Type B pancreatic cell (in vitro differentiated cells): ENCODE data around the gene GPBP1. TPM values are rescaled to one million over a fixed set of nuclear protein-coding genes. Genes with fewer than 3 reads are reported as not detected.
"Not testable (repeated sequence)": the region's sequence is repeated elsewhere in the genome, so short reads cannot be mapped to it uniquely, and the experiment has no call there.

Experiments used
- DNase-seq: peaks from one replicate; pipeline ENCODE4 v3.0.0; 2021; ENCODE audit warnings: mixed read lengths; ENCODE audit not compliant: unreplicated experiment; ENCODE audit errors: extremely low spot score
- H3K27ac Mint-ChIP-seq: 2 replicates; pipeline ENCODE4 v1.8.0; 2021; ENCODE audit warnings: mild to moderate bottlenecking, mixed read lengths
- H3K27me3 Mint-ChIP-seq: 2 replicates; pipeline ENCODE4 v1.8.0; 2021; ENCODE audit warnings: mixed read lengths
- H3K36me3 Mint-ChIP-seq: 2 replicates; pipeline ENCODE4 v1.8.0; 2021; ENCODE audit warnings: mixed read lengths
- H3K4me1 Mint-ChIP-seq: one replicate; pipeline ENCODE4 v1.8.0; 2021; ENCODE audit warnings: mixed read lengths; ENCODE audit not compliant: unreplicated experiment
- H3K4me3 Mint-ChIP-seq: 2 replicates; pipeline ENCODE4 v1.8.0; 2021; ENCODE audit warnings: mild to moderate bottlenecking, mixed read lengths
- H3K9me3 Mint-ChIP-seq: 2 replicates; pipeline ENCODE4 v1.8.0; 2021; ENCODE audit warnings: mixed read lengths
- total RNA-seq: library from RNA; stranded (reverse); gene quantifications from 2 replicates; pipeline ENCODE4 v1.2.1, GENCODE V29; 2021; ENCODE audit warnings: low replicate concordance
- TF ChIP-seq, protein P1 (sequence below): fragments of 200-600 bp; sonication (generic); conservative IDR thresholded peaks from 2 replicates; pipeline ENCODE4 v1.5.0; 2021; ENCODE audit warnings: antibody characterized with exemption, mild to moderate bottlenecking

Gene GPBP1
- total RNA-seq, 1 donor from 2014 or later, result 102 TPM

DNA sequence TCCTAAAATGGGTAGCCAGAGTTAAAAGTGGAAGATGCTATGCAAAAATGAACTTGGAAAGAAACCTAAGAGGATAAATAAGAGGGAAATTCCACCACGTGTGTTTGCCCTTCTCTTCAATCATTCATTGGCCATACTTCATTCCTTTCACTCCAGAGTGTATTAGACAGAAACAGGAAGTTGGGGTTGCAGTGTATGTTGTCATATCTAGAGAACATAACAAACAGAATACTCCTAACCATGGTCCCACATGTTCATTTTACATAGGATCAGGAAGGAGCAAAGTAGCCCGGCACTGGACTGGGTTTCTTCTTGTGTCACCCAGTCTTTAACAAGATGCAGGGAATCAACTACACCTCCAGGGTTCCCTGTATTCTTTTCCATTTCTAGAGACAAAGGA lies 7.6 kb upstream of the GPBP1 start:
- TF ChIP-seq, protein P1, sequence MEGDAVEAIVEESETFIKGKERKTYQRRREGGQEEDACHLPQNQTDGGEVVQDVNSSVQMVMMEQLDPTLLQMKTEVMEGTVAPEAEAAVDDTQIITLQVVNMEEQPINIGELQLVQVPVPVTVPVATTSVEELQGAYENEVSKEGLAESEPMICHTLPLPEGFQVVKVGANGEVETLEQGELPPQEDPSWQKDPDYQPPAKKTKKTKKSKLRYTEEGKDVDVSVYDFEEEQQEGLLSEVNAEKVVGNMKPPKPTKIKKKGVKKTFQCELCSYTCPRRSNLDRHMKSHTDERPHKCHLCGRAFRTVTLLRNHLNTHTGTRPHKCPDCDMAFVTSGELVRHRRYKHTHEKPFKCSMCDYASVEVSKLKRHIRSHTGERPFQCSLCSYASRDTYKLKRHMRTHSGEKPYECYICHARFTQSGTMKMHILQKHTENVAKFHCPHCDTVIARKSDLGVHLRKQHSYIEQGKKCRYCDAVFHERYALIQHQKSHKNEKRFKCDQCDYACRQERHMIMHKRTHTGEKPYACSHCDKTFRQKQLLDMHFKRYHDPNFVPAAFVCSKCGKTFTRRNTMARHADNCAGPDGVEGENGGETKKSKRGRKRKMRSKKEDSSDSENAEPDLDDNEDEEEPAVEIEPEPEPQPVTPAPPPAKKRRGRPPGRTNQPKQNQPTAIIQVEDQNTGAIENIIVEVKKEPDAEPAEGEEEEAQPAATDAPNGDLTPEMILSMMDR, result no peak
- no peaks in the 10 kb centered on the region for H3K36me3 Mint-ChIP-seq
- H3K27me3 Mint-ChIP-seq, result no peaks in the 10 kb centered on the region
- no peaks in the 10 kb centered on the region for H3K9me3 Mint-ChIP-seq
- no peaks in the 10 kb centered on the region for H3K4me1 Mint-ChIP-seq
- DNase-seq, result no peak
- H3K27ac Mint-ChIP-seq, result no peak overlapping the region
- no peak overlapping the region for H3K4me3 Mint-ChIP-seq

DNA sequence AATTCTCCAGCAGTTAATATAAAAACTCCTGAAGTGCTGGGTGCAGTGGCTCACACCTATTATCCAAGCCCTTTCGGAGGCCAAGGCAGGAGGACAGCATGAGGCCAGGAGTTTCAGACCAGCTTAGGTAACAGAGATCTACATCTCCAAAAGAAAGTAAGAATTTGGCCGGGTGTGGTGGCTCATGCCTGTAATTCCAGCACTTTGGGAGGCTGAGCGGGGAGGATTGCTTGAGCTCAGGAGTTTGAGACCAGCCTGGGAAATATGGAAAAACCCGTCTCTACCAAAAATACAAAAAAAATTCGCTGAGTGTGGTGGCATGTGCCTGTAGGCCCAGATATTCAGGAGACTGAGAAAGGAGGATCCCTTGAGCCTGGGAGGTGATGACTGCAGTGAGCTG lies 6.7 kb upstream of the GPBP1 start:
- H3K4me1 Mint-ChIP-seq, result peaks cover 3% of the 10 kb centered on the region
- H3K27me3 Mint-ChIP-seq, result no peaks in the 10 kb centered on the region
- TF ChIP-seq, protein P1, result no peak
- no peaks in the 10 kb centered on the region for H3K9me3 Mint-ChIP-seq
- DNase-seq, result no peak
- no peaks in the 10 kb centered on the region for H3K36me3 Mint-ChIP-seq
- no peak overlapping the region for H3K27ac Mint-ChIP-seq
- no peak overlapping the region for H3K4me3 Mint-ChIP-seq

DNA sequence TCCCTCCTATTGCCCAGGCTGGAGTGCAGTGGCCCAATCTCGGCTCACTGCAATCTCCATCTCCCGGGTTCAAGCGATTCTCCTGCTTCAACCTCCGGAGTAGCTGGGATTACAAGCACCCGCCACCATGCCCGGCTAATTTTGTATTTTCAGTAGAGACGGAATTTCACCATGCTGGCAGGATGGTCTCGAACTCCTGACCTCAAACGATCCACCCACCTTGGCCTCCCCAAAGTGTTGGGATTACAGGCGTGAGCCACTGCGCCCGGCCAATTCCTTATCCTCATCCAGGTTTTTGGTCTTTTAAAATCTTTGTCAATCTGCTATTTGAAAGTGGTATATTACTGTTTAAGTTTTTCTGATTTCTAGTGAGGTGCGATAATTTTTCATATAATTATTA lies 3.7 kb upstream of the GPBP1 start:
- H3K36me3 Mint-ChIP-seq, H3K27me3 Mint-ChIP-seq, H3K4me3 Mint-ChIP-seq, H3K27ac Mint-ChIP-seq, H3K9me3 Mint-ChIP-seq, DNase-seq, H3K4me1 Mint-ChIP-seq: not testable (repeated sequence)

DNA sequence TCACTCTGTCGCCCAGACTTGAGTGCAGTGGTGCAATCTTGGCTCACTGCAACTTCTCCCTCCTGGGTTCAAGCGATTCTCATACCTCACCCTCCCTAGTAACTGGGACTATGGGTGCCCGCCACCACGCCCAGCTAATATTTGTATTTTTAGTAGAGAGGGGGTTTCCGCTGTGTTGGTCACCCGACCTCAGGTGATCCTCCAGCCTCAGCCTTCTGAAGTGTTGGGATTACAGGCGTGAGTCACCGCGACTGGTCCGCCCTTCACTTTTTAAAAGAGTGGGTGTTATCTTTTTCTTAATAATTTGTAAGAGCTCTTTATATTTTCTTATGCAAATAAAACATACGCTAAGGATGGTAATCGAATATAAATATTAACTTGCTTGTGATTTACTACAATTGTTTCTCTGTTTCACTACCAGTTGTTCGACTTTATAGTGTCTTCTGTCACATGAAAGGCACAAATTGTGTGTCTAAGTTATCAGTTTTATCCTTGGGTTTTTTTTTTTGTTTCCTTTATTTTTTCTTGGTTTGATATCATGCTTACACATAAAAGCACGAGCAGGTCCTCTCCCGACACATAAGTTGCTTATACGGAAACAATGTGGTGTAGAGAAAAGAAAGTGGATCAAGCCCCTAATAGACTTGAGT lies 1.9 kb upstream of the GPBP1 start:
- TF ChIP-seq, protein P1, result no peak
- H3K27me3 Mint-ChIP-seq, result peaks cover 3% of the 10 kb centered on the region
- H3K36me3 Mint-ChIP-seq, result peaks cover 15% of the 10 kb centered on the region
- no peaks in the 10 kb centered on the region for H3K9me3 Mint-ChIP-seq
- DNase-seq, result no peak
- peak overlapping the region; percentile 100 for H3K27ac Mint-ChIP-seq
- H3K4me3 Mint-ChIP-seq, result peak overlapping the region; percentile 100
- H3K4me1 Mint-ChIP-seq, result peaks cover 16% of the 10 kb centered on the region

DNA sequence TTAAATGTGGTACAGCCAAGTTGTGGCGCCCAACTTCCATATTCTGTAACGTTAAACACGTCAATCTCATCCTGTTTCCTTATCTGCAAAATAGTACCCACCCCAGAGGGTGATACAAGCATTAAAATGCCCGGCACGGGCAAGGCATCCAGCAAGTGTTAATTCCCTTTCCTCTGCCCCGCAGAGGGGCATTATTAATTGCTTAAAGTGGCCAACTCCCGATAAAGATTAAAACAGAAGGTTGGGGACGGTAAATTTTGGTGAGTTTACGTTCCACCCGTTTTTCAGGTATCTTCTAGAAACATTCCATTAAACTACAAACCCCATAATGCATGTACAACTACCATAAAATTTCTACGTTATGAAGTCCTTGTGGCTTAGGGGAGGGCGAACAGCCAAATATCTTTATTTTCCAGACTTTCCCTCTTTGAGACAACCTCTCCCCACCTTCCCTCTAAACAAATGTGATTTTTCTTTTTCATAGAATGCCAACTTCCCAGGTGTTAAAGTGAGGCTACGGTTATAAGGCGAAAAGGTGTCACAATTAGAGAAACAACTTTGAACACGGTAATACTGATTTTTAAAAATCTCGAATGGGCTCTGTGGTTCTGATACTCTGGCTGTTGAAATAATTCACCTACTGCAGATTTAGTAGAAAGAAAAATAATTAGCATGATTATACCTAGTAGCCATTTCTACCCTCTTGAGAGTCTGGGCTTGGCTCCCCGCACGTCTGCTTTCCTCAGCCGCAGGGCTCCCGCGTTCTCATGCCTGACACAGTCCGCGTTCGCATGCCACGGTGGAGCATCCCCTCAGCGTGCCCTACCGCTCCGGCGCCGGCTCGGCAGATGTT lies 1.2 kb upstream of the GPBP1 start:
- peaks cover 18% of the 10 kb centered on the region for H3K4me1 Mint-ChIP-seq
- peaks cover 3% of the 10 kb centered on the region for H3K27me3 Mint-ChIP-seq
- H3K9me3 Mint-ChIP-seq, result no peaks in the 10 kb centered on the region
- DNase-seq, result no peak
- peak overlapping the region; percentile 100 for H3K27ac Mint-ChIP-seq
- peak overlapping the region; percentile 100 for H3K4me3 Mint-ChIP-seq
- peaks cover 18% of the 10 kb centered on the region for H3K36me3 Mint-ChIP-seq
- TF ChIP-seq, protein P1, result no peak

DNA sequence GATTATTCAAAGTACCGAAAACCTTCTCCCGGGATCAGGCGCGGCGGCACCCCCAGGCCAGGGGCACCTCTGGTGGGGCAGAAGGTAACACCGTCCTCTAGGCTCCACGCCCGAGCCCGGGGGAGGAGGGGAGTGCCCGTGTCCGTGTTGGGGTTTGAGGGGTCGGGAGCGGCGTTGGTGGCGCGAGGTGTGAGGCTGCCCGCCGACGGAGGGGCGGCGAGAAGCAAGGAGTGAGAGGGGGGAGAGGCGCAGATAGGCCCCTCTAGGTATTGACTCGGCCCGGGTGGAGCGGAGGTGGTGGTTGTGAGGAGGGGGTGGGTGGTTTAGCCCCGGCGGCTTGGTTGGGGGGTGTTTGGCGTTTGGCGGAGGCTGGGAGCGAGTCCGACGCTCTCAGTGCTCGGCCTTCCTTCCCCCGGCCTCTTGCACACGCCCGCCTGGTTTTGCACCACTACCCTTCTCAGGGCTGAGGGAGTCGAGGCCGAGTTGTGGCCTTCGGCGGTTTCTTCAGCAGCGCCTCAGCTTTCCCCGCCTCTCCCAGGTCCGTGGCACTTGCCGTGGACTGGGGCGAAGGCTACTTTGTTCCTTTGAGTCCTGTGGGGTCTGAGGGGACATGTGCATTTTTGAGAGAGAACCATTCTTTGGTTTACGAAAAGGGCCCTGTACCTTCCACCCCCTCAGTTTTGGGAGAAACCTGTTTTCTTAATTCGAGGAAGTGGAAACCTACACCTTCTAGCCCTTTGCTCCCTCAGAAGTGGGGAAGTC lies 450 bp downstream of the GPBP1 start:
- H3K9me3 Mint-ChIP-seq, result no peaks in the 10 kb centered on the region
- DNase-seq, result no peak

More for the DNA sequence above, 450 bp downstream of the GPBP1 start:
- Mint-ChIP-seq H3K4me1 (peaks cover 32% of the 10 kb centered on the region), H3K27ac (peak overlapping the region; percentile 100), H3K36me3 (peaks cover 27% of the 10 kb centered on the region), H3K27me3 (peaks cover 3% of the 10 kb centered on the region), H3K4me3 (peak overlapping the region; percentile 100)
- TF ChIP-seq, protein P1, result no peak
